HFF-Myc (cell line): ENCODE measurements around the gene PDE4D.

ENCODE experiments used
- DNase-seq: peaks from one replicate; pipeline ENCODE4 v3.0.0-alpha.2; 2011; ENCODE audit warnings: low read depth; ENCODE audit errors: extremely low read depth
- H3K4me3 ChIP-seq: replicated peaks from 2 replicates; pipeline ENCODE4 v1.5.1; 2011; ENCODE audit warnings: low read depth, mild to moderate bottlenecking, control low read depth, low read length
- CTCF ChIP-seq: IDR thresholded peaks from 2 replicates; pipeline ENCODE4 v1.5.1; 2012; ENCODE audit warnings: mild to moderate bottlenecking, low read depth, low read length, control low read depth; ENCODE audit errors: missing control alignments

PDE4D gene

GRCh38 chr5:59605915-59606314, 287.6 kb downstream of the PDE4D start:
- DNase-seq = no peak
- no peak for TF ChIP-seq CTCF

GRCh38 chr5:59604111-59604510, 289.4 kb downstream of the PDE4D start:
- no peak for DNase-seq
- H3K4me3 ChIP-seq = no peak overlapping the region
- no peak for TF ChIP-seq CTCF

More at GRCh38 chr5:59605915-59606314, 287.6 kb downstream of the PDE4D start:
- H3K4me3 ChIP-seq = no peak overlapping the region

- no peak for DNase-seq
- no peak for TF ChIP-seq CTCF
- H3K4me3 ChIP-seq = no peak overlapping the region
Measured at GRCh38 chr5:59600998-59601397, 292.5 kb downstream of the PDE4D start.

GRCh38 chr5:59600153-59600552, 293.4 kb downstream of the PDE4D start:
- no peak for DNase-seq
- H3K4me3 ChIP-seq = no peak overlapping the region
- TF ChIP-seq CTCF = no peak

- no peak for DNase-seq
- H3K4me3 ChIP-seq = no peak overlapping the region
- TF ChIP-seq CTCF = no peak
Measured at GRCh38 chr5:59599729-59600128, 293.8 kb downstream of the PDE4D start.

GRCh38 chr5:59598547-59598874, 295.0 kb downstream of the PDE4D start:
- no peak for DNase-seq
- H3K4me3 ChIP-seq = no peak overlapping the region; the same call in 1 of the 2 replicates
- TF ChIP-seq CTCF = no peak
